HG02571 (cell line): ENCODE data around the gene CFAP410.
"Not testable (repeated sequence)": the region's sequence is repeated elsewhere in the genome, so short reads cannot be mapped to it uniquely, and the experiment has no call there.

ENCODE experiments used
- ATAC-seq: cut with Tn5 transposase; IDR thresholded peaks from one replicate; pipeline ENCODE4 v1.9.1; 2021; ENCODE audit warnings: mild to moderate bottlenecking, moderate library complexity; ENCODE audit not compliant: unreplicated experiment

The CFAP410 gene

GRCh38 chr21:44351535-44352252, 12.5 kb upstream of the CFAP410 start:
- ATAC-seq, result no peak

GRCh38 chr21:44350773-44351481, 11.7 kb upstream of the CFAP410 start:
- no peak for ATAC-seq

- no peak for ATAC-seq
Observed at GRCh38 chr21:44349847-44350772, 10.9 kb upstream of the CFAP410 start.

- no peak for ATAC-seq
Observed at GRCh38 chr21:44349416-44349846, 10.2 kb upstream of the CFAP410 start.

GRCh38 chr21:44348861-44349260, 9.7 kb upstream of the CFAP410 start:
- no peak for ATAC-seq

- ATAC-seq, result no peak
Observed at GRCh38 chr21:44347911-44348451, 8.8 kb upstream of the CFAP410 start.

GRCh38 chr21:44345495-44345894, 6.3 kb upstream of the CFAP410 start:
- no peak for ATAC-seq

- no peak for ATAC-seq
Observed at GRCh38 chr21:44344541-44345183, 5.5 kb upstream of the CFAP410 start.

- ATAC-seq, result not testable (repeated sequence)
Observed at GRCh38 chr21:44342981-44343380, 3.8 kb upstream of the CFAP410 start.

- ATAC-seq, result not testable (repeated sequence)
Observed at GRCh38 chr21:44341726-44342458, 2.7 kb upstream of the CFAP410 start.

- ATAC-seq, result no peak
Observed at GRCh38 chr21:44337941-44338895, 972 bp downstream of the CFAP410 start.

- no peak for ATAC-seq
Observed at GRCh38 chr21:44337449-44337848, 1.7 kb downstream of the CFAP410 start.

- ATAC-seq, result no peak
Observed at GRCh38 chr21:44335266-44336059, 3.7 kb downstream of the CFAP410 start.

- no peak for ATAC-seq
Observed at GRCh38 chr21:44334329-44335030, 4.7 kb downstream of the CFAP410 start.

GRCh38 chr21:44333509-44334328, 5.5 kb downstream of the CFAP410 start:
- ATAC-seq, result no peak

GRCh38 chr21:44332965-44333364, 6.2 kb downstream of the CFAP410 start:
- ATAC-seq, result no peak
